Nephron (organoid): ENCODE measurements around the gene WDR64.
"Not testable (repeated sequence)": the region's sequence is repeated elsewhere in the genome, so short reads cannot be mapped to it uniquely, and the experiment has no call there.

ENCODE experiments used
- H3K27ac Mint-ChIP-seq, 3 experiments: 2 replicates each; pipeline ENCODE4 v1.8.0; 2020; ENCODE audit warnings: mixed read lengths in 3 of 3, mild to moderate bottlenecking in 2 of 3, moderate library complexity in 1 of 3
- H3K27me3 Mint-ChIP-seq: 2 replicates; pipeline ENCODE4 v1.8.0; 2021; ENCODE audit warnings: low read depth, mild to moderate bottlenecking, moderate library complexity, mixed read lengths
- H3K36me3 Mint-ChIP-seq: 2 replicates; pipeline ENCODE4 v1.8.0; 2020; ENCODE audit warnings: low read depth, mixed read lengths
- H3K4me1 Mint-ChIP-seq: 2 replicates; pipeline ENCODE4 v1.8.0; 2020; ENCODE audit warnings: mixed read lengths
- H3K4me3 Mint-ChIP-seq, 3 experiments: 2 replicates each; pipeline ENCODE4 v1.8.0; 2020; ENCODE audit warnings: mild to moderate bottlenecking in 3 of 3, mixed read lengths in 3 of 3, moderate library complexity in 2 of 3
- H3K9me3 Mint-ChIP-seq: 2 replicates; pipeline ENCODE4 v1.8.0; 2020; ENCODE audit warnings: mixed read lengths
- TF ChIP-seq, protein P1 (sequence below), 3 experiments: fragments of 200-600 bp; sonication (generic); IDR thresholded peaks; one replicate each; pipeline ENCODE4 v1.5.0; 2021; ENCODE audit warnings: antibody characterized with exemption in 3 of 3; ENCODE audit not compliant: unreplicated experiment in 3 of 3

The WDR64 gene

DNA sequence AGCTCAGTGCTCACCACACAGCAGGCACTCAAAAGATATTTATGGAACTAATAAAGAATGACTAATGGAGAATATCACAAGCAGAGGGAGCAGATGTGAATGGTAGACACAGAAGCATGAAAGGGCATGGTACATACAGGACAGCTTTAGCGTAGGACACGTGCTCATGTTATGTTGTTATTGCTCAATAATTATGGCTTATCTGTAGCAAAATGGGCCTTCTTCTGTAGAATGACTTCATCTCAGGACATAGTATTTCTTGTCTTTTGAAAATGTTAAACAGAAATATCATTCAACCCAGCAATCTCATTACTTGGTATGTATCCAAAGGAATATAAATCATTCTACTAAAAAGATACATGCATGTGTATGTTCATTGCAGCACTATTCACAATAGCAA lies 137.0 kb downstream of the WDR64 start:
- Mint-ChIP-seq H3K4me3 (no peak overlapping the region), H3K27ac (no peak overlapping the region), H3K27me3 (peaks cover 11% of the 10 kb centered on the region), H3K36me3 (no peaks in the 10 kb centered on the region), H3K9me3 (no peaks in the 10 kb centered on the region), H3K4me1 (peaks cover 18% of the 10 kb centered on the region)
- TF ChIP-seq, protein P1, sequence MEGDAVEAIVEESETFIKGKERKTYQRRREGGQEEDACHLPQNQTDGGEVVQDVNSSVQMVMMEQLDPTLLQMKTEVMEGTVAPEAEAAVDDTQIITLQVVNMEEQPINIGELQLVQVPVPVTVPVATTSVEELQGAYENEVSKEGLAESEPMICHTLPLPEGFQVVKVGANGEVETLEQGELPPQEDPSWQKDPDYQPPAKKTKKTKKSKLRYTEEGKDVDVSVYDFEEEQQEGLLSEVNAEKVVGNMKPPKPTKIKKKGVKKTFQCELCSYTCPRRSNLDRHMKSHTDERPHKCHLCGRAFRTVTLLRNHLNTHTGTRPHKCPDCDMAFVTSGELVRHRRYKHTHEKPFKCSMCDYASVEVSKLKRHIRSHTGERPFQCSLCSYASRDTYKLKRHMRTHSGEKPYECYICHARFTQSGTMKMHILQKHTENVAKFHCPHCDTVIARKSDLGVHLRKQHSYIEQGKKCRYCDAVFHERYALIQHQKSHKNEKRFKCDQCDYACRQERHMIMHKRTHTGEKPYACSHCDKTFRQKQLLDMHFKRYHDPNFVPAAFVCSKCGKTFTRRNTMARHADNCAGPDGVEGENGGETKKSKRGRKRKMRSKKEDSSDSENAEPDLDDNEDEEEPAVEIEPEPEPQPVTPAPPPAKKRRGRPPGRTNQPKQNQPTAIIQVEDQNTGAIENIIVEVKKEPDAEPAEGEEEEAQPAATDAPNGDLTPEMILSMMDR (IDR thresholded peaks at IDR 0.05; ENCODE audit: unreplicated experiment in 3 of 3): no peak

DNA sequence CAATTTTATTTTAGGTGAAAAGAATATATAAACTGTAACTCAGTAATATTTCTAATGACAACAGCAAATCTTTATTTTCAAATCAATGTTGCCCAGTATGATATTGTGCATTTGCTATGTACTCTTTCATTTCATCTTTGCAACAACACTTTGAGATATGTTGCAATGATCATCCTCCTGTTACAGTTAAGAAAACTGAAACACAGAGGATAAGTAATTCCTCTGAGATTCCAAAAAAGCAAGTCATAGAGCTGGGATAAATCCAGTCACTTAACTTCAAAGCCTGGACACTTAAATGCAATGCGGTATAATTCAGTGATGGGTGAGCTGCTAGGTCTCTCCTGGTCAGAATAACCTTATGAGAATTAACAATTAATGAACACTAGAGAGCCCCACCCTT lies 147.3 kb downstream of the WDR64 start:
- Mint-ChIP-seq H3K27me3 (peaks cover 4% of the 10 kb centered on the region), H3K4me3 (no peak overlapping the region), H3K36me3 (no peaks in the 10 kb centered on the region), H3K27ac (no peak overlapping the region), H3K9me3 (no peaks in the 10 kb centered on the region), H3K4me1 (no peaks in the 10 kb centered on the region)
- TF ChIP-seq, protein P1 (IDR thresholded peaks at IDR 0.05; ENCODE audit: unreplicated experiment in 3 of 3): no peak

DNA sequence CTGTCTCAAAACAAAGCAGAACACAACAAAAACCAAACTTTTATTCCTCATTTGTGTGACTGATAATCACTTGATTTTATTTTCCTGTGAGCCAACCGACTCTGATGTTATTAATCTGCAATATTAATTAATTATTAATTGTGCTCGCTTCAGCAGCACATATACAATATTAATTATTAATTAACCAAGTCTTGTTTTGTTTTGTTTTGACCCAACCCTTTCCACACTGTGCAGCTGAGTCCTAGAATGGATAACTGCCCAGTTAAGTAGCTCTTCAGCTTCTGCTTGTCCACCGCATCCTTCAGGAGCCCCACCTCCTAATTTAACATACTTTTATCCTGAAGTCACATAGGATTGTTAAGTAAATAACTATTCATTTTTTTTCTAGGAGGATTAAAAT lies 148.6 kb downstream of the WDR64 start:
- H3K27me3 Mint-ChIP-seq: peaks cover 6% of the 10 kb centered on the region
- H3K27ac Mint-ChIP-seq: no peak overlapping the region
- no peaks in the 10 kb centered on the region for H3K4me1 Mint-ChIP-seq
- H3K9me3 Mint-ChIP-seq: no peaks in the 10 kb centered on the region
- no peaks in the 10 kb centered on the region for H3K36me3 Mint-ChIP-seq
- H3K4me3 Mint-ChIP-seq: no peak overlapping the region
- TF ChIP-seq, protein P1 (IDR thresholded peaks at IDR 0.05; ENCODE audit: unreplicated experiment in 3 of 3): no peak

DNA sequence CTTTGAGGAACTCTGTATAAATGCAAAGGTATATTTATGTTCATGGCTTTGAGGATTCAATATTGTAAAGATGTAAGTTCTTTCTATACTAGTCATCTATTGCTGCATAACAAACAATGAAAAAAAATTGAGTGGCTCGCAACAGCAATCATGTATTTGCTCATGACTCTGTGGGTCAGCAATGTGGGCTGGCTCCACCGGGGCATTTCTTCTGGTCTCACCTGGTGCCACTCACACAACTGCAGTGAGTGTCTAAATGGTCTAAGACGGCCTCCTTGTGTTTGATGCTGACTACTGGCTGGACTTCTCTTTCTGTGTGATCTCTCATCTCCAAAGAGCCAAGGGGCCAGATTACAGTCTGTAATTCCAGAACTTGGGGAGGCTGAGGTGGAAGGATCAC lies 150.8 kb downstream of the WDR64 start:
- no peak overlapping the region for H3K4me3 Mint-ChIP-seq
- no peaks in the 10 kb centered on the region for H3K9me3 Mint-ChIP-seq
- no peak overlapping the region for H3K27ac Mint-ChIP-seq
- peaks cover 8% of the 10 kb centered on the region for H3K27me3 Mint-ChIP-seq
- H3K4me1 Mint-ChIP-seq: no peaks in the 10 kb centered on the region
- no peaks in the 10 kb centered on the region for H3K36me3 Mint-ChIP-seq
- TF ChIP-seq, protein P1 (IDR thresholded peaks at IDR 0.05; ENCODE audit: unreplicated experiment in 3 of 3): no peak

DNA sequence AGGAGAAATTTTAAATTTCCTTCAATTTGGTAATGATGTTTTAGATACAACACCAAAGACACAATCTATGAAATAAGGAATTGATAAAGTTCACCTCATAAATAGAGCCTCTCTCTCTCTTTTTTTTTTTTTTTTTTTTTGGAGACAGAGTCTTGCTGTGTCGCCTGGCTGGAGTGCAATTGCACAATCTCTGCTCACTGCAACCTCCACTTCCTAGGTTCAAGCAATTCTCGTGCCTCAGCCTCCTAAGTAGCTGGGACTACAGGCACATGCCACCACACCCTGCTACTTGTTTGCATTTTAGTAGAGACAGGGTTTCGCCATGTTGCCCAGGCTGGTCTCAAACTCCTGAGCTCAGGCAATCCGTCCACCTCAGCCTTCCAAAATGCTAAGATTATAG lies 152.6 kb downstream of the WDR64 start:
- H3K4me3 Mint-ChIP-seq, H3K9me3 Mint-ChIP-seq, H3K36me3 Mint-ChIP-seq, H3K27me3 Mint-ChIP-seq, H3K4me1 Mint-ChIP-seq, H3K27ac Mint-ChIP-seq: not testable (repeated sequence)

DNA sequence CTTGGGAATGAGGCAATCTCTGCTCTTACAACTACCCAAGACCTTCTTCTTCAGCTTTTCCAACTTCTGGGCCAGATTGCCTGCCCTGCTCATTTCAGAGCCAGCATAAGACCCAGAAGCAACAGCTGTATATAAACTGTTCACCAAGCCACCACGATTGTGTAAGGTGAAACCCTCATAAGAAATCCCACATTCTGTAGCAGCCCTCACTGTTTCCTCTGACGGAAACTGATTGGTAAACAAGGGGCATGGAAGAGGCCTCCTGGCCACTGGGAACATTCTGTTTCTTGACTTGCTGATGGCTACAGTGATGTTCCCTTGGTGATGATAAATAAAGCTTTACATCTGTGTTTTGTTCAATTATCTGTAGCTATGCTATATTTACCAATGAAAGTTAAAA lies 156.2 kb downstream of the WDR64 start:
- Mint-ChIP-seq H3K27ac (no peak overlapping the region), H3K27me3 (peaks cover 3% of the 10 kb centered on the region), H3K36me3 (no peaks in the 10 kb centered on the region), H3K4me3 (no peak overlapping the region), H3K4me1 (peaks cover 4% of the 10 kb centered on the region), H3K9me3 (no peaks in the 10 kb centered on the region)
- TF ChIP-seq, protein P1 (IDR thresholded peaks at IDR 0.05; ENCODE audit: unreplicated experiment in 3 of 3): no peak
